Thyroid gland (tissue), 4 donors: Measurements from ENCODE around the gene TESK2. TPM values are rescaled to one million over a fixed set of nuclear protein-coding genes. Genes with fewer than 3 reads are reported as not detected.

ENCODE experiments used
- DNase-seq, 2 donors: peaks; one replicate each; pipeline ENCODE4 v3.0.0-alpha.2; 2019
- H3K27ac ChIP-seq, 3 donors: fragments of 200-600 bp; sonication (generic); 1 replicate in 2 of 3; 2 replicates in 1 of 3; pipeline ENCODE4 v1.5.1; 2016 to 2019; ENCODE audit warnings: mild to moderate bottlenecking in 1 of 3, moderate library complexity in 1 of 3
- H3K27me3 ChIP-seq: fragments of 200-600 bp; sonication (generic); one replicate; pipeline ENCODE4 v1.5.1; 2019
- H3K36me3 ChIP-seq, 2 donors: fragments of 200-600 bp; sonication (generic); one replicate each; pipeline ENCODE4 v1.5.1; 2016 to 2019
- H3K4me1 ChIP-seq, 2 donors: fragments of 200-600 bp; sonication (generic); one replicate each; pipeline ENCODE4 v1.5.1; 2017 to 2019
- H3K4me3 ChIP-seq, 3 donors: fragments of 200-600 bp; sonication (generic); replicated peaks in 1 of 3; 1 replicate in 2 of 3; 2 replicates in 1 of 3; pipeline ENCODE4 v1.5.1; 2016; ENCODE audit warnings: mild to moderate bottlenecking in 1 of 3
- H3K9me3 ChIP-seq: fragments of 200-600 bp; sonication (generic); one replicate; pipeline ENCODE4 v1.5.1; 2017
- CTCF ChIP-seq, 6 experiments: fragments of 200-600 bp in 3 of 6; fragments of 450-650 bp in 3 of 6; sonication (generic) in 3 of 6; IDR thresholded peaks; one replicate each; pipeline ENCODE4 v1.5.1; 2016 to 2019; ENCODE audit warnings: antibody characterized with exemption in 6 of 6, mild to moderate bottlenecking in 2 of 6, inconsistent platforms in 1 of 6, moderate library complexity in 1 of 6
- POLR2A ChIP-seq, 2 donors: fragments of 450-650 bp; IDR thresholded peaks; one replicate each; pipeline ENCODE4 v1.6.1; 2017; ENCODE audit warnings: antibody characterized with exemption in 2 of 2, mild to moderate bottlenecking in 2 of 2, moderate library complexity in 1 of 2
- WGBS, 2 donors: methylation state at CpG; one replicate each; pipeline ENCODE4 v1.1.5; 2017; 5-methylcytosine and 5-hydroxymethylcytosine counted together
- intact Hi-C: fragments of 100-400 bp; cut with DNase I; formaldehyde crosslinking; loops from one replicate; pipeline ENCODE4 v1.15.1; 2023
- total RNA-seq, 4 donors: library from RNA; depleted of rRNA; stranded (reverse); fragments of >200 nt; gene quantifications; one replicate each; pipeline ENCODE4 v1.2.3, GENCODE V29; 2016

Gene TESK2
- total RNA-seq, 4 donors from 2014 or later = 4.8 to 5.7 (median 5.5) TPM

DNA sequence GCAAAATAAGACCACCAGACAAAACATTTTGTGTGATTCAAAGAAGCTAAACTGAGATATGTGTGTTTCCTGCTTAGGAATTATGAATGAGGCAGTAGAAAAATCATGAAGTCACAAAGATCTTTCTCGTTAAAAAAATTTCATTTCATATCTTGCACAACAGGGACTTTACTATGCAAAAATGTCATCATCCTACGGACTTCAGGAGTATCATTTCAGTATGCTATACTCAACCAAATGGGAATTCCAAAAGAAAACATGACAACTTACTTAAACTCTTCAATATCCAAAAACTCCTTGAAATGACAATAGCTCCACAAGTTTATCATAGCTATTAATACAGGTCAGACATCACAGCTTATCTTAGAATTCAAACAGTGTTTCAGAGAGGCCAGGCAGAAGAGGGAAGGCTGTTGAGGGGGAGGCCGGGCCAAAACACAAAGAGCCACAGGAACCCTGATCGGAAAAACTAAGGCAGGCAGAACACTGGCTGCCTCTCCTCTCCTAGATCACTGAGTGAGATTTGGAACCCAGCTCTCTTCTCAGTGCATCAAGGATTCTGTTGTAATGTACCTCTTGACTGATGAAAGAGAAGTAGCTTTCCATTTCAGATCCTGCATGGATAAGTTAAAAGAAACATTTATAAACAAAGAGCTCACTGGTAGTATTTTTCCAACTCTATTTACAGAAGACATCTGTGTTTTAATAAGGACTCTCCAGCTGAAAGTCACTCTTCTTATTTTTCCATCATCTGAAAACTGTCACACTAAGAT is 66.9 kb downstream of the TESK2 start:
- intact Hi-C loops = no loop called here
- DNase-seq = no peak
- TF ChIP-seq POLR2A (IDR thresholded peaks at IDR 0.05) (no peak), CTCF (IDR thresholded peaks at IDR 0.05) (no peak)
- Histone ChIP-seq H3K9me3 (no peaks in the 10 kb centered on the region), H3K27me3 (no peaks in the 10 kb centered on the region), H3K27ac (no peak overlapping the region), H3K36me3 (no peaks in the 10 kb centered on the region), H3K4me1 (no peaks in the 10 kb centered on the region), H3K4me3 (no peak overlapping the region)
- 79 to 83% methylated on average over 4 of the region's 4 CpGs for WGBS, 2 donors

- Histone ChIP-seq H3K36me3 (no peaks in the 10 kb centered on the region), H3K27ac (no peak overlapping the region), H3K9me3 (no peaks in the 10 kb centered on the region), H3K27me3 (no peaks in the 10 kb centered on the region), H3K4me1 (no peaks in the 10 kb centered on the region), H3K4me3 (no peak overlapping the region)
- intact Hi-C loops = no loop called here
- no peak for DNase-seq
- no peak for TF ChIP-seq POLR2A (IDR thresholded peaks at IDR 0.05)
- TF ChIP-seq CTCF (IDR thresholded peaks at IDR 0.05) = no peak
- WGBS, 2 donors = 95 to 97% methylated on average over 2 of the region's 2 CpGs
Observed at GRCh38 chr1:45421935-45422334, 69.0 kb downstream of the TESK2 start.

- intact Hi-C loops = no loop called here
- WGBS, 2 donors = 73 to 78% methylated on average over 6 of the region's 6 CpGs
- no peaks in the 10 kb centered on the region for H3K9me3 ChIP-seq
- no peaks in the 10 kb centered on the region for H3K36me3 ChIP-seq
- no peak for TF ChIP-seq CTCF (IDR thresholded peaks at IDR 0.05)
- no peak for TF ChIP-seq POLR2A (IDR thresholded peaks at IDR 0.05)
- no peak overlapping the region for H3K27ac ChIP-seq
- H3K4me3 ChIP-seq = no peak overlapping the region
- H3K27me3 ChIP-seq = no peaks in the 10 kb centered on the region
- DNase-seq = no peak
- H3K4me1 ChIP-seq = no peaks in the 10 kb centered on the region
Observed at GRCh38 chr1:45414746-45415145, 76.2 kb downstream of the TESK2 start.

GRCh38 chr1:45412899-45413298 is 78.1 kb downstream of the TESK2 start:
- H3K4me3 ChIP-seq = no peak overlapping the region
- intact Hi-C loops = no loop called here
- no peaks in the 10 kb centered on the region for H3K36me3 ChIP-seq
- TF ChIP-seq POLR2A (IDR thresholded peaks at IDR 0.05) (no peak), CTCF (IDR thresholded peaks at IDR 0.05) (no peak)
- H3K27me3 ChIP-seq = no peaks in the 10 kb centered on the region
- H3K27ac ChIP-seq = no peak overlapping the region
- no peaks in the 10 kb centered on the region for H3K9me3 ChIP-seq
- no peak for DNase-seq
- no peaks in the 10 kb centered on the region for H3K4me1 ChIP-seq
- WGBS, 2 donors = 80 to 93% methylated on average over 2 of the region's 2 CpGs

- Histone ChIP-seq H3K9me3 (no peaks in the 10 kb centered on the region), H3K4me3 (no peak overlapping the region), H3K36me3 (no peaks in the 10 kb centered on the region), H3K4me1 (no peaks in the 10 kb centered on the region), H3K27ac (no peak overlapping the region), H3K27me3 (no peaks in the 10 kb centered on the region)
- no peak for DNase-seq
- TF ChIP-seq CTCF (IDR thresholded peaks at IDR 0.05) (no peak), POLR2A (IDR thresholded peaks at IDR 0.05) (no peak)
- WGBS, 2 donors = 78 to 83% methylated on average over 3 of the region's 3 CpGs
- intact Hi-C loops = no loop called here
Observed at GRCh38 chr1:45411510-45411899, 79.5 kb downstream of the TESK2 start.
